IPS-18a (cell line): Measurements from ENCODE around the gene CNOT6.

Experiments used
- H3K27ac ChIP-seq: one replicate; pipeline ENCODE4 v1.5.1; 2013; ENCODE audit warnings: low read length
- H3K27me3 ChIP-seq: one replicate; pipeline ENCODE4 v1.6.1; 2013; ENCODE audit warnings: mild to moderate bottlenecking, low read length; ENCODE audit not compliant: control insufficient read depth, insufficient read depth
- H3K36me3 ChIP-seq: one replicate; pipeline ENCODE4 v1.6.1; 2013; ENCODE audit warnings: low read depth, low read length; ENCODE audit not compliant: control insufficient read depth
- H3K4me1 ChIP-seq: one replicate; pipeline ENCODE4 v1.6.1; 2013; ENCODE audit warnings: low read depth, low read length; ENCODE audit not compliant: control insufficient read depth
- H3K4me3 ChIP-seq: one replicate; pipeline ENCODE4 v1.5.1; 2013; ENCODE audit warnings: low read length
- H3K9ac ChIP-seq: one replicate; pipeline ENCODE4 v1.6.1; 2013; ENCODE audit warnings: mild to moderate bottlenecking, low read length, moderate library complexity
- H3K9me3 ChIP-seq: one replicate; pipeline ENCODE4 v1.6.1; 2013; ENCODE audit warnings: low read depth, low read length; ENCODE audit not compliant: control insufficient read depth

Gene CNOT6

GRCh38 chr5:180589771-180590542 lies 95.8 kb downstream of the CNOT6 start:
- Histone ChIP-seq H3K27ac (no peak overlapping the region), H3K27me3 (peaks cover 56% of the 10 kb centered on the region), H3K4me1 (no peaks in the 10 kb centered on the region), H3K36me3 (no peaks in the 10 kb centered on the region), H3K4me3 (peak overlapping the region; percentile 46), H3K9ac (no peak overlapping the region), H3K9me3 (no peaks in the 10 kb centered on the region)

GRCh38 chr5:180590543-180591310 lies 96.5 kb downstream of the CNOT6 start:
- H3K27ac ChIP-seq = no peak overlapping the region
- no peaks in the 10 kb centered on the region for H3K36me3 ChIP-seq
- H3K4me1 ChIP-seq = no peaks in the 10 kb centered on the region
- peak overlapping the region; percentile 46 for H3K4me3 ChIP-seq
- H3K9ac ChIP-seq = no peak overlapping the region
- H3K27me3 ChIP-seq = peaks cover 56% of the 10 kb centered on the region
- H3K9me3 ChIP-seq = no peaks in the 10 kb centered on the region

- peaks cover 56% of the 10 kb centered on the region for H3K27me3 ChIP-seq
- H3K9me3 ChIP-seq = no peaks in the 10 kb centered on the region
- H3K27ac ChIP-seq = no peak within 1 kb of the TSS
- H3K9ac ChIP-seq = no peak within 1 kb of the TSS
- no peaks in the 10 kb centered on the region for H3K36me3 ChIP-seq
- H3K4me3 ChIP-seq = peak within 1 kb of the TSS; percentile 46
- no peaks in the 10 kb centered on the region for H3K4me1 ChIP-seq
These were observed 97.2 kb downstream of the CNOT6 start, which contains the start of gene SCGB3A1 for GRCh38 chr5:180591311-180591887. Gene SCGB3A1 (minus strand): TSS chr5:180591499. CDS start chr5:180591462, 37 bp downstream.

GRCh38 chr5:180592176-180592575 lies 98.0 kb downstream of the CNOT6 start:
- Histone ChIP-seq H3K4me3 (no peak overlapping the region), H3K9ac (no peak overlapping the region), H3K4me1 (no peaks in the 10 kb centered on the region), H3K27ac (no peak overlapping the region), H3K36me3 (no peaks in the 10 kb centered on the region), H3K9me3 (no peaks in the 10 kb centered on the region), H3K27me3 (peaks cover 56% of the 10 kb centered on the region)

- no peaks in the 10 kb centered on the region for H3K4me1 ChIP-seq
- no peak overlapping the region for H3K27ac ChIP-seq
- H3K9ac ChIP-seq = no peak overlapping the region
- H3K36me3 ChIP-seq = no peaks in the 10 kb centered on the region
- H3K9me3 ChIP-seq = no peaks in the 10 kb centered on the region
- H3K27me3 ChIP-seq = peaks cover 49% of the 10 kb centered on the region
- H3K4me3 ChIP-seq = no peak overlapping the region
These were observed 99.4 kb downstream of the CNOT6 start for GRCh38 chr5:180593446-180594206.

- no peaks in the 10 kb centered on the region for H3K4me1 ChIP-seq
- H3K4me3 ChIP-seq = no peak overlapping the region
- no peaks in the 10 kb centered on the region for H3K9me3 ChIP-seq
- no peak overlapping the region for H3K27ac ChIP-seq
- H3K9ac ChIP-seq = no peak overlapping the region
- peaks cover 41% of the 10 kb centered on the region for H3K27me3 ChIP-seq
- H3K36me3 ChIP-seq = no peaks in the 10 kb centered on the region
These were observed 100.3 kb downstream of the CNOT6 start for GRCh38 chr5:180594311-180595045.

GRCh38 chr5:180595046-180595379 lies 100.8 kb downstream of the CNOT6 start:
- Histone ChIP-seq H3K36me3 (no peaks in the 10 kb centered on the region), H3K4me3 (no peak overlapping the region), H3K9ac (no peak overlapping the region), H3K9me3 (no peaks in the 10 kb centered on the region), H3K27me3 (peaks cover 36% of the 10 kb centered on the region), H3K27ac (no peak overlapping the region), H3K4me1 (no peaks in the 10 kb centered on the region)

GRCh38 chr5:180595381-180596114 lies 101.4 kb downstream of the CNOT6 start:
- H3K4me3 ChIP-seq = no peak overlapping the region

GRCh38 chr5:180596115-180596667 lies 102.0 kb downstream of the CNOT6 start:
- H3K4me1 ChIP-seq = no peaks in the 10 kb centered on the region
- H3K27me3 ChIP-seq = peaks cover 24% of the 10 kb centered on the region
- no peaks in the 10 kb centered on the region for H3K36me3 ChIP-seq
- no peak overlapping the region for H3K9ac ChIP-seq
- H3K9me3 ChIP-seq = no peaks in the 10 kb centered on the region
- H3K27ac ChIP-seq = no peak overlapping the region
- H3K4me3 ChIP-seq = no peak overlapping the region

More at GRCh38 chr5:180595381-180596114, 101.4 kb downstream of the CNOT6 start:
- no peaks in the 10 kb centered on the region for H3K4me1 ChIP-seq
- H3K27me3 ChIP-seq = peaks cover 30% of the 10 kb centered on the region
- no peaks in the 10 kb centered on the region for H3K36me3 ChIP-seq
- no peak overlapping the region for H3K27ac ChIP-seq
- H3K9ac ChIP-seq = no peak overlapping the region
- H3K9me3 ChIP-seq = no peaks in the 10 kb centered on the region

- H3K27me3 ChIP-seq = peaks cover 18% of the 10 kb centered on the region
- no peaks in the 10 kb centered on the region for H3K9me3 ChIP-seq
- no peaks in the 10 kb centered on the region for H3K36me3 ChIP-seq
- no peak overlapping the region for H3K9ac ChIP-seq
- no peak overlapping the region for H3K27ac ChIP-seq
- H3K4me3 ChIP-seq = no peak overlapping the region
- no peaks in the 10 kb centered on the region for H3K4me1 ChIP-seq
These were observed 102.6 kb downstream of the CNOT6 start for GRCh38 chr5:180596668-180597231.
